K562 (cell line): Measurements from ENCODE around the gene HOXB8. TPM values are rescaled to one million over a fixed set of nuclear protein-coding genes. Genes with fewer than 3 reads are reported as not detected.

Experiments used
- BACH1 ChIP-seq: fragments of 200-800 bp; sonication (Bioruptor generic); IDR thresholded peaks from 2 replicates; pipeline ENCODE4 v1.6.1; 2016; ENCODE audit warnings: missing genetic modification characterization, missing compliant biosample characterization
- DPF2 ChIP-seq: fragments of 450-650 bp; IDR thresholded peaks from 2 replicates; pipeline ENCODE4 v1.6.1; 2016
- GATA2 ChIP-seq: sonication (generic); formaldehyde crosslinking; IDR thresholded peaks from 2 replicates; pipeline ENCODE4 v1.4.0; 2020; ENCODE audit warnings: mild to moderate bottlenecking, missing genetic modification reagents
- MBD2 ChIP-seq: sonication (generic); IDR thresholded peaks from 2 replicates; pipeline ENCODE4 v1.6.1; 2016; ENCODE audit warnings: low read depth, borderline replicate concordance
- MYNN ChIP-seq, 2 experiments: sonication (generic); formaldehyde crosslinking in 1 of 2; IDR thresholded peaks; 2 replicates each; pipeline versions ENCODE4 v1.5.0 to v1.6.1; 2016 to 2020; ENCODE audit warnings: antibody characterized with exemption in 1 of 2, missing genetic modification reagents in 1 of 2
- NR2C2 ChIP-seq, 2 experiments: fragments of 200-800 bp in 1 of 2; sonication (Bioruptor generic) in 1 of 2; sonication (generic) in 1 of 2; formaldehyde crosslinking in 1 of 2; IDR thresholded peaks; 2 replicates each; pipeline versions ENCODE4 v1.6.1 to v1.8.0; 2016 to 2022; ENCODE audit warnings: mild to moderate bottlenecking in 1 of 2, missing compliant biosample characterization in 1 of 2, missing genetic modification characterization in 1 of 2, missing genetic modification reagents in 1 of 2
- NRF1 ChIP-seq, 2 experiments: fragments of 450-650 bp; IDR thresholded peaks in 1 of 2; conservative IDR thresholded peaks in 1 of 2; 2 replicates each; pipeline ENCODE4 v1.6.1; 2014; ENCODE audit warnings: mild to moderate bottlenecking in 2 of 2
- SAFB2 ChIP-seq: fragments of 200-400 bp; formaldehyde crosslinking; IDR thresholded peaks from 2 replicates; pipeline ENCODE4 v1.6.1; 2018; ENCODE audit warnings: borderline replicate concordance, low read length, low read depth, moderate library complexity; ENCODE audit not compliant: severe bottlenecking
- TBL1XR1 ChIP-seq, 2 experiments: IDR thresholded peaks; 2 replicates each; pipeline ENCODE4 v1.6.1; 2012; ENCODE audit warnings: improper control_type of control experiment in 2 of 2, low read length in 2 of 2, mild to moderate bottlenecking in 1 of 2
- ZNF197 ChIP-seq: fragments of 200-800 bp; sonication (Bioruptor generic); IDR thresholded peaks from 2 replicates; pipeline ENCODE4 v1.6.1; 2016; ENCODE audit warnings: low read depth, missing genetic modification characterization, missing compliant biosample characterization
- ZNF584 ChIP-seq: fragments of 200-800 bp; sonication (Bioruptor generic); IDR thresholded peaks from 2 replicates; pipeline ENCODE4 v1.6.1; 2016; ENCODE audit warnings: low read depth, mild to moderate bottlenecking, missing genetic modification characterization, missing compliant biosample characterization
- ZNF830 ChIP-seq: fragments of 250-450 bp; sonication (Bioruptor Pico); IDR thresholded peaks from 2 replicates; pipeline ENCODE4 v1.5.0; 2021; ENCODE audit warnings: mild to moderate bottlenecking
- polyA plus RNA-seq, 8 experiments: library from polyadenylated mRNA; depleted of rRNA in 4 of 8; stranded (reverse) in 5 of 8; unstranded in 3 of 8; fragments of >200 nt; fragmentation: Nextera tagmentation in 2 of 8; fragmentation: Illumina TruSeq in 1 of 8; extraction: Ambion mirVana in 2 of 8; extraction: Trizol in 1 of 8; gene quantifications; 2 replicates each; pipeline versions ENCODE4 v1.2.1 to v1.2.3, GENCODE V29; 2011 to 2014; ENCODE audit warnings: inconsistent platforms in 1 of 8, missing spikeins in 1 of 8
- total RNA-seq, 7 experiments: library from RNA; depleted of rRNA in 6 of 7; stranded (reverse); fragments of >200 nt in 6 of 7; fragmentation: Illumina TruSeq in 2 of 7; extraction: Trizol in 2 of 7; gene quantifications; 2 replicates each; pipeline versions ENCODE4 v1.2.1 to v1.2.3, GENCODE V29; 2011 to 2021; ENCODE audit warnings: low replicate concordance in 1 of 7
- TF ChIP-seq, protein P1 (sequence below): sonication (generic); formaldehyde crosslinking; IDR thresholded peaks from 2 replicates; pipeline ENCODE4 v1.8.1; 2023; ENCODE audit warnings: mild to moderate bottlenecking, missing genetic modification reagents
- TF ChIP-seq, protein P2 (sequence below): fragments of 200-800 bp; sonication (Bioruptor generic); IDR thresholded peaks from 2 replicates; pipeline ENCODE4 v1.6.1; 2017; ENCODE audit warnings: missing genetic modification characterization, missing compliant biosample characterization
- TF ChIP-seq, protein P3 (sequence below): sonication (generic); formaldehyde crosslinking; IDR thresholded peaks from 2 replicates; pipeline ENCODE4 v1.8.0; 2022; ENCODE audit warnings: mild to moderate bottlenecking, missing genetic modification reagents, borderline replicate concordance

HOXB8 gene
- total and polyA plus RNA-seq, 9 of the 15 experiments (the other 6 are each of a cell fraction or from before 2014, with no cell fraction given): 0.52 to 23.8 (median 3.6) TPM

DNA sequence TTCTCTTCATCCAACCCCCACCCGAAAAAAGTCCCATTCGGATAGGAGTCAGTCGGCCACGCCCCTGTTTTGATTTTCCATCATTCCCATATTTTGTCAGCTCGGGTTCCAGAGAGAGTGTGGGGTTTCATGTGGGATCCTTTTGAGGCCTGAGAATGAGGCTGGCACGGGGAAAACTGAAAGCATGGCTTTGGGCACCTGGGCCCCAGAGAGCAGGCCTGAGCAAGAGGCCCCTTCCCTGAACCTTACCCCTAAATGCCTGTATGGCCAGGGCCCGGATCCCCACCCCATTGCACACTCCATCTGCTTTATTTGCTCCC, 32.4 kb downstream of the HOXB8 start (continued):
- no peak for TF ChIP-seq ZNF584 (CRISPR knock-in tag)
- TF ChIP-seq DPF2: 0 out of 2 replicates have a peak, but pooled peaks have one; percentile 12
- 0 out of 2 replicates have a peak, but pooled peaks have one; percentile 37 for TF ChIP-seq ZNF830 (CRISPR knock-in tag)
- TF ChIP-seq, protein P1, sequence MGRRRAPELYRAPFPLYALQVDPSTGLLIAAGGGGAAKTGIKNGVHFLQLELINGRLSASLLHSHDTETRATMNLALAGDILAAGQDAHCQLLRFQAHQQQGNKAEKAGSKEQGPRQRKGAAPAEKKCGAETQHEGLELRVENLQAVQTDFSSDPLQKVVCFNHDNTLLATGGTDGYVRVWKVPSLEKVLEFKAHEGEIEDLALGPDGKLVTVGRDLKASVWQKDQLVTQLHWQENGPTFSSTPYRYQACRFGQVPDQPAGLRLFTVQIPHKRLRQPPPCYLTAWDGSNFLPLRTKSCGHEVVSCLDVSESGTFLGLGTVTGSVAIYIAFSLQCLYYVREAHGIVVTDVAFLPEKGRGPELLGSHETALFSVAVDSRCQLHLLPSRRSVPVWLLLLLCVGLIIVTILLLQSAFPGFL: no peak
- TF ChIP-seq MBD2: 0 out of 2 replicates have a peak, but pooled peaks have one; percentile 4
- no peak for TF ChIP-seq MYNN (IDR thresholded peaks at IDR 0.05)
- no peak for TF ChIP-seq MYNN (CRISPR knock-in tag; IDR thresholded peaks at IDR 0.05)
- TF ChIP-seq ZNF197 (CRISPR knock-in tag): 0 out of 2 replicates have a peak, but pooled peaks have one; percentile 51
- peak; percentile 66; the same call in 1 of the 2 replicates for TF ChIP-seq BACH1 (tag)
- no peak for TF ChIP-seq NR2C2 (CRISPR knock-in tag; IDR thresholded peaks at IDR 0.05)
- peak; percentile 47 for TF ChIP-seq NR2C2 (tag; IDR thresholded peaks at IDR 0.05)
- no peak for TF ChIP-seq SAFB2
- TF ChIP-seq, protein P2, sequence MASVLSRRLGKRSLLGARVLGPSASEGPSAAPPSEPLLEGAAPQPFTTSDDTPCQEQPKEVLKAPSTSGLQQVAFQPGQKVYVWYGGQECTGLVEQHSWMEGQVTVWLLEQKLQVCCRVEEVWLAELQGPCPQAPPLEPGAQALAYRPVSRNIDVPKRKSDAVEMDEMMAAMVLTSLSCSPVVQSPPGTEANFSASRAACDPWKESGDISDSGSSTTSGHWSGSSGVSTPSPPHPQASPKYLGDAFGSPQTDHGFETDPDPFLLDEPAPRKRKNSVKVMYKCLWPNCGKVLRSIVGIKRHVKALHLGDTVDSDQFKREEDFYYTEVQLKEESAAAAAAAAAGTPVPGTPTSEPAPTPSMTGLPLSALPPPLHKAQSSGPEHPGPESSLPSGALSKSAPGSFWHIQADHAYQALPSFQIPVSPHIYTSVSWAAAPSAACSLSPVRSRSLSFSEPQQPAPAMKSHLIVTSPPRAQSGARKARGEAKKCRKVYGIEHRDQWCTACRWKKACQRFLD (CRISPR knock-in tag): 0 out of 2 replicates have a peak, but pooled peaks have one; percentile 51
- no peak for TF ChIP-seq TBL1XR1 (IDR thresholded peaks at IDR 0.05; ENCODE audit: low read length in 2 of 2)
- no peak for TF ChIP-seq GATA2 (CRISPR knock-in tag)
- TF ChIP-seq, protein P3, sequence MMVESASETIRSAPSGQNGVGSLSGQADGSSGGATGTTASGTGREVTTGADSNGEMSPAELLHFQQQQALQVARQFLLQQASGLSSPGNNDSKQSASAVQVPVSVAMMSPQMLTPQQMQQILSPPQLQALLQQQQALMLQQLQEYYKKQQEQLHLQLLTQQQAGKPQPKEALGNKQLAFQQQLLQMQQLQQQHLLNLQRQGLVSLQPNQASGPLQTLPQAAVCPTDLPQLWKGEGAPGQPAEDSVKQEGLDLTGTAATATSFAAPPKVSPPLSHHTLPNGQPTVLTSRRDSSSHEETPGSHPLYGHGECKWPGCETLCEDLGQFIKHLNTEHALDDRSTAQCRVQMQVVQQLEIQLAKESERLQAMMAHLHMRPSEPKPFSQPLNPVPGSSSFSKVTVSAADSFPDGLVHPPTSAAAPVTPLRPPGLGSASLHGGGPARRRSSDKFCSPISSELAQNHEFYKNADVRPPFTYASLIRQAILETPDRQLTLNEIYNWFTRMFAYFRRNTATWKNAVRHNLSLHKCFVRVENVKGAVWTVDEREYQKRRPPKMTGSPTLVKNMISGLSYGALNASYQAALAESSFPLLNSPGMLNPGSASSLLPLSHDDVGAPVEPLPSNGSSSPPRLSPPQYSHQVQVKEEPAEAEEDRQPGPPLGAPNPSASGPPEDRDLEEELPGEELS (CRISPR knock-in tag): no peak
- TF ChIP-seq NRF1 (conservative IDR thresholded peaks at IDR 0.05 in 1 of 2, IDR thresholded peaks at IDR 0.05 in 1 of 2): peak; percentile 3 to 51; a peak in 3 of 4 replicates
